ENCODE measurements around the gene OPTN. TPM values are rescaled to one million over a fixed set of nuclear protein-coding genes. Genes with fewer than 3 reads are reported as not detected.

OPTN gene
- total RNA-seq, 1 donor from 2014 or later: 48.5 TPM

GRCh38 chr10:13118784-13119410, 18.9 kb downstream of the OPTN start:
- H3K4me3 ChIP-seq: no peak overlapping the region
- no peaks in the 10 kb centered on the region for H3K9me3 ChIP-seq
- H3K4me1 ChIP-seq: no peaks in the 10 kb centered on the region
- no peak for TF ChIP-seq CTCF (IDR thresholded peaks at IDR 0.05)
- DNase-seq (ENCODE audit: low spot score in 2 of 2): no peak
- peaks cover 60 to 81% of the 10 kb centered on the region in 2 donors for H3K36me3 ChIP-seq
- intact Hi-C loops (cut with DNase I): no loop called here
- no peak overlapping the region for H3K27ac ChIP-seq
- no peaks in the 10 kb centered on the region for H3K27me3 ChIP-seq

DNA sequence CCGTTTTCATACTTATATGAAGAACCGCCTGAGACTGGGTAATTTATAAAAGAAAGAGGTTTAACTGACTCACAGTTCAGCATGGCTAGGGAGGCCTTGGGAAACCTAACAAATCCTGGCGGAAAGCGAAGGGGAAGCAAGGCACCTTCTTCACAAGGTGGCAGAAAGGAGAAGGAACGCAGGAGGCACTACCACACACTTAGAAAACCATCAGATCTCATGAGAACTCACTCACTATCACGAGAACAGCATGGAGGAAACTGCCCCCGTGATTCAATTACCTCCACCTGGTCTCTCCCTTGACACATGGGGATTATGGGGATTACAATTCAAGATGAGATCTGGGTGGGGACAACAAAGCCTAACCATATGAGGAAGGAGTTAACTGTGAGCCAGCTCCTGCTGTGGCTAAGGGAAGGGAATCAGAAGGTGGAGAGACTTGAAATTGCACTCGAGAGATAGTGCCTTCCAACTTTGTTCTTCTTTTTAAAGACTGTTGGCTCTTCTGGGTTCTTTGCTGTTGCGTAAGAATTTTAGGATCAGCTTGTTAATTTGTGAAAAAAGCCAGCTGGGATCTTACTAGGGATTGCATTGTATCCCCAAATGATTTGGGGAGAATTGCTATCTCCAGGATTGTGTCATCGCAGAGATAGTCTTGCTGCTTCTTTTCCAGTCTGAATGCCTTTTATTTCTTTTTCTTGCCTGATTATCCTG, 21.0 kb downstream of the OPTN start:
- H3K4me1 ChIP-seq: no peaks in the 10 kb centered on the region
- peaks cover 74 to 89% of the 10 kb centered on the region in 2 donors for H3K36me3 ChIP-seq
- H3K4me3 ChIP-seq: no peak overlapping the region
- DNase-seq (ENCODE audit: low spot score in 2 of 2): no peak
- H3K9me3 ChIP-seq: no peaks in the 10 kb centered on the region
- H3K27ac ChIP-seq: no peak overlapping the region
- no peaks in the 10 kb centered on the region for H3K27me3 ChIP-seq
- intact Hi-C loops (cut with DNase I): no loop called here
- TF ChIP-seq CTCF (IDR thresholded peaks at IDR 0.05): no peak

GRCh38 chr10:13121500-13121854, 21.5 kb downstream of the OPTN start:
- no peak for DNase-seq (ENCODE audit: low spot score in 2 of 2)
- Histone ChIP-seq H3K27ac (no peak overlapping the region), H3K27me3 (no peaks in the 10 kb centered on the region), H3K4me3 (no peak overlapping the region), H3K4me1 (no peaks in the 10 kb centered on the region), H3K36me3 (peaks cover 74 to 86% of the 10 kb centered on the region in 2 donors), H3K9me3 (no peaks in the 10 kb centered on the region)
- intact Hi-C loops (cut with DNase I): no loop called here
- TF ChIP-seq CTCF (IDR thresholded peaks at IDR 0.05): no peak

- Histone ChIP-seq H3K36me3 (peaks cover 68 to 81% of the 10 kb centered on the region in 2 donors), H3K27me3 (no peaks in the 10 kb centered on the region), H3K4me1 (no peaks in the 10 kb centered on the region), H3K27ac (no peak overlapping the region), H3K9me3 (no peaks in the 10 kb centered on the region), H3K4me3 (no peak overlapping the region)
- intact Hi-C loops (cut with DNase I): no loop called here
- TF ChIP-seq CTCF (IDR thresholded peaks at IDR 0.05): no peak
- no peak for DNase-seq (ENCODE audit: low spot score in 2 of 2)
These were observed 36.7 kb downstream of the OPTN start for GRCh38 chr10:13136651-13137050.

DNA sequence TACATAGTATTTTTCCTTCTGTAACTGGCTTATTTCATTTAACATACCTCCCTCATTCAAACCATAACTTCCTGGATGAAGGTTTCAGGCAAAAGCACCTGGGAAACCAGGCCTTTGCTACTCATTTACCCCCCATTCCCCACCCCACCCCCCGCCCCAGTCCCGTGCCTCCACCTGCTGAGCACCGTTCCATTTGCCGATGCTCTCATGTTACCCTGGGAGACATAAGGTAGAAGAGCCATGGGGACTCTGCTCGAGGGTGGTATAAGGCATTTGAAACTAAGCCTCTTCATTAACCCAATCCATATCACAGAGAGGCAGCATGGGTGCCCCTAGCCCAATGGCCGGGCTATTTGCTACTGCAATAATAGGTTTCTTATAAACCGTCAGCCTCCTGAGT, 39.2 kb downstream of the OPTN start:
- H3K27ac ChIP-seq: no peak overlapping the region
- no peaks in the 10 kb centered on the region for H3K27me3 ChIP-seq
- H3K9me3 ChIP-seq: no peaks in the 10 kb centered on the region
- intact Hi-C loops (cut with DNase I): no loop called here
- DNase-seq (ENCODE audit: low spot score in 2 of 2): no peak
- H3K36me3 ChIP-seq: peaks cover 43 to 74% of the 10 kb centered on the region in 2 donors
- H3K4me3 ChIP-seq: no peak overlapping the region
- no peak for TF ChIP-seq CTCF (IDR thresholded peaks at IDR 0.05)
- no peaks in the 10 kb centered on the region for H3K4me1 ChIP-seq

Measured in ascending aorta (tissue), 2 donors.